Body of pancreas (tissue), 4 donors: ENCODE measurements around the gene OR51T1. TPM values are rescaled to one million over a fixed set of nuclear protein-coding genes. Genes with fewer than 3 reads are reported as not detected.

Experiments
- ATAC-seq: fragments of 150-250 bp; one replicate; pipeline ENCODE4 v1.9.1; 2016
- DNase-seq, 4 donors: peaks; one replicate each; pipeline ENCODE4 v3.0.0-alpha.2; 2019
- H3K27ac ChIP-seq, 4 donors: fragments of 200-600 bp; sonication (generic); 1 replicate in 3 of 4; 2 replicates in 1 of 4; pipeline versions ENCODE4 v1.5.1 to v1.6.1; 2016 to 2019; ENCODE audit warnings: mild to moderate bottlenecking in 1 of 4, mixed read lengths in 1 of 4, moderate library complexity in 1 of 4
- H3K27me3 ChIP-seq, 2 donors: fragments of 200-600 bp; sonication (generic); one replicate each; pipeline ENCODE4 v1.6.0; 2016; ENCODE audit warnings: mild to moderate bottlenecking in 1 of 2
- H3K36me3 ChIP-seq, 2 donors: fragments of 200-600 bp; sonication (generic); replicated peaks in 1 of 2; 2 replicates each; pipeline ENCODE4 v1.5.1; 2016; ENCODE audit warnings: low read depth in 2 of 2; ENCODE audit not compliant: insufficient read depth in 1 of 2
- H3K4me1 ChIP-seq: fragments of 200-600 bp; sonication (generic); one replicate; pipeline ENCODE4 v1.6.0; 2016
- H3K4me3 ChIP-seq, 2 donors: fragments of 200-600 bp; sonication (generic); 1 replicate in 1 of 2; 2 replicates in 1 of 2; pipeline ENCODE4 v1.5.1; 2016 to 2019
- H3K9me3 ChIP-seq, 3 donors: fragments of 200-600 bp; sonication (generic); 1 replicate in 2 of 3; 2 replicates in 1 of 3; pipeline ENCODE4 v1.5.1; 2016
- POLR2A ChIP-seq, 3 donors: fragments of 450-650 bp; IDR thresholded peaks; one replicate each; pipeline ENCODE4 v1.6.1; 2016; ENCODE audit warnings: antibody characterized with exemption in 3 of 3, mild to moderate bottlenecking in 2 of 3
- WGBS, 2 donors: methylation state at CpG; one replicate each; pipeline ENCODE4 v1.1.5; 2017; 5-methylcytosine and 5-hydroxymethylcytosine counted together
- intact Hi-C: fragments of 100-400 bp; cut with DNase I; formaldehyde crosslinking; loops from one replicate; pipeline ENCODE4 v1.15.1; 2023
- total RNA-seq, 2 donors: library from RNA; depleted of rRNA; stranded (reverse); fragments of >200 nt; gene quantifications; one replicate each; pipeline ENCODE4 v1.1.0, GENCODE V29; 2016
- TF ChIP-seq, protein P1 (sequence below), 7 experiments: fragments of 450-650 bp in 4 of 7; fragments of 200-600 bp in 3 of 7; sonication (generic) in 3 of 7; IDR thresholded peaks; one replicate each; pipeline ENCODE4 v1.5.1; 2016 to 2019; ENCODE audit warnings: antibody characterized with exemption in 7 of 7

Gene OR51T1
- total RNA-seq, 2 donors from 2014 or later = not detected

DNA sequence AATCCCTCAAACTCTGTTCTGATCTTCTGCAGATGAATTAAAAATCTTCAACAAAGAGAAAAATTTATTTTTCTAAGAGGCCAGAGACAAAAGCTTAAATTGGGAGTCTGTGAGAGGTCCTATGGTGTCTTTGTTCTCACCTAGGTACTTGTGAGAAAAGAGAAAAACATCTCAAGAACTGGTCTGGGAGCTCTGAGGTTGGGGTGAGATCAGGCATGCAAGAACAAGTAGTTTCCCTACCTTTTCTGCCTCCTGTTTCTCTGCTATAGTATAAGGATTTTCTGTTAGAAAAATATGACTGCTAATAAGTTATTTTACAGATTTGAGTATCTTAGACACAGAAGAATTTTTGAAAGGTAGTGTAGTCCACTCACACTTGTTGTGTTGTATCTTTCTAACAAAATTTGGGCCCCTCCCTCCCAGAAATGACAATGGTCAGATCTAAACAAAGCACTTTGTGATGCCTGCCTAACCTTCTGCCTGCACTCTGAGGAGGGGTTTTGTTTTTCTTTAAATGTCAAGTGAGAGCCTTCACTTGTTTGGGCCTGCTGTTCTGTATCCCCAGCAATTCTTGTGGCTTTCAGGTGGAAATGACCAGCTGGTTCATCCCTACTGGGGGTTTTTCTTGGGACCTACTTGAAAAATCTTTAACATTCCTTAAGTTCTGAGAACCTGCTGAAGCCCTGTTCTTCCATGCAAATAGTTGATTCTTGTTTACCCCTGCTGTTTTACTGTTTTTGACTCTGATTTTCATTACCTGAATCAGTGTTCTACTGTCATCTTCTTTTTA, 19.1 kb upstream of the OR51T1 start:
- ATAC-seq = no peak
- TF ChIP-seq POLR2A (IDR thresholded peaks at IDR 0.05) = no peak
- TF ChIP-seq, protein P1, sequence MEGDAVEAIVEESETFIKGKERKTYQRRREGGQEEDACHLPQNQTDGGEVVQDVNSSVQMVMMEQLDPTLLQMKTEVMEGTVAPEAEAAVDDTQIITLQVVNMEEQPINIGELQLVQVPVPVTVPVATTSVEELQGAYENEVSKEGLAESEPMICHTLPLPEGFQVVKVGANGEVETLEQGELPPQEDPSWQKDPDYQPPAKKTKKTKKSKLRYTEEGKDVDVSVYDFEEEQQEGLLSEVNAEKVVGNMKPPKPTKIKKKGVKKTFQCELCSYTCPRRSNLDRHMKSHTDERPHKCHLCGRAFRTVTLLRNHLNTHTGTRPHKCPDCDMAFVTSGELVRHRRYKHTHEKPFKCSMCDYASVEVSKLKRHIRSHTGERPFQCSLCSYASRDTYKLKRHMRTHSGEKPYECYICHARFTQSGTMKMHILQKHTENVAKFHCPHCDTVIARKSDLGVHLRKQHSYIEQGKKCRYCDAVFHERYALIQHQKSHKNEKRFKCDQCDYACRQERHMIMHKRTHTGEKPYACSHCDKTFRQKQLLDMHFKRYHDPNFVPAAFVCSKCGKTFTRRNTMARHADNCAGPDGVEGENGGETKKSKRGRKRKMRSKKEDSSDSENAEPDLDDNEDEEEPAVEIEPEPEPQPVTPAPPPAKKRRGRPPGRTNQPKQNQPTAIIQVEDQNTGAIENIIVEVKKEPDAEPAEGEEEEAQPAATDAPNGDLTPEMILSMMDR (IDR thresholded peaks at IDR 0.05) = no peak
- intact Hi-C loops = no loop called here
- no peaks in the 10 kb centered on the region for H3K36me3 ChIP-seq
- no peak for DNase-seq
- no peaks in the 10 kb centered on the region for H3K4me1 ChIP-seq
- no peaks in the 10 kb centered on the region for H3K9me3 ChIP-seq
- H3K27me3 ChIP-seq = no peaks in the 10 kb centered on the region
- no peak overlapping the region for H3K4me3 ChIP-seq
- H3K27ac ChIP-seq = no peak overlapping the region

DNA sequence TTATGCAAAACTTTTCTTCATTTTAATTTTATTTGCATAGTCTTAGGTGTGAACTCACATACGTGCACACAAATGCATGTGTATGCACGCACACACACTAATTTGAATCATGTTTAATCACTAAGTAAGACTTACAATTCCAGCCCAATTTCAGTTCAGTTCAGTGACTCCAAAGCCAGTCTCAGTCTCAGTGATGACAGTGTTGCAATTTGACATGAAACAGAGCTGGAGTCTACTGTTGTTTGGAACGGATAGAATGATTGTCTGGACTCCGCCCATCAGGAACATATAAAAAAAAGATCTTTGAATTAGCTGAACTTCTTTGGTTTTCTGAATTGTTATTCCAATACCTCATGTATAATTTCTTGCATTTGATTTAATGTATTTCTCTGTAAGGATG, 17.8 kb upstream of the OR51T1 start:
- WGBS, 2 donors = 79 to 89% methylated on average over 4 of the region's 4 CpGs
- no peaks in the 10 kb centered on the region for H3K4me1 ChIP-seq

DNA sequence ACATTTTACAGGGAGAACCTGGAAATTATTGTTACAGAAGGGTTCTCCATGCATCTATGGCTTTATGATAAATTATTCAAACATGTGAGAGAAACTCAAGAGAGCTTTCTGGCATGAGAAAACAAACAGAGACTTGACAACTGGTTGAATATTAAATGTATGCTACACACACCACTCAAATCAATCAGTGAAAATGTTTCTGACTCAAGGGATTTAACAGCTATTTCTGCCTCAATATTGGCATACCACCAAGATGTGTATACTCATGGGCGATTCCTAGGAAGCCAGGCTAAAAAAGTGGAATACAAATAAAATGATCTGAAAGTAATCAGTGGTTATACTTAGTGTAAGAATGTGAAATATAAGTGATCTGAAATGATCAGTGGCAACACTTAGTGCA, 15.8 kb upstream of the OR51T1 start:
- TF ChIP-seq, protein P1 (IDR thresholded peaks at IDR 0.05) = no peak
- no peak for TF ChIP-seq POLR2A (IDR thresholded peaks at IDR 0.05)
- 9 to 13% methylated on average over 1 of the region's 1 CpG for WGBS, 2 donors

More for the DNA sequence above, 17.8 kb upstream of the OR51T1 start:
- Histone ChIP-seq H3K4me3 (no peak overlapping the region), H3K36me3 (no peaks in the 10 kb centered on the region), H3K27ac (no peak overlapping the region), H3K9me3 (no peaks in the 10 kb centered on the region), H3K27me3 (no peaks in the 10 kb centered on the region)
- TF ChIP-seq, protein P1 (IDR thresholded peaks at IDR 0.05) = no peak
- no peak for TF ChIP-seq POLR2A (IDR thresholded peaks at IDR 0.05)
- intact Hi-C loops = no loop called here
- DNase-seq = no peak
- no peak for ATAC-seq

DNA sequence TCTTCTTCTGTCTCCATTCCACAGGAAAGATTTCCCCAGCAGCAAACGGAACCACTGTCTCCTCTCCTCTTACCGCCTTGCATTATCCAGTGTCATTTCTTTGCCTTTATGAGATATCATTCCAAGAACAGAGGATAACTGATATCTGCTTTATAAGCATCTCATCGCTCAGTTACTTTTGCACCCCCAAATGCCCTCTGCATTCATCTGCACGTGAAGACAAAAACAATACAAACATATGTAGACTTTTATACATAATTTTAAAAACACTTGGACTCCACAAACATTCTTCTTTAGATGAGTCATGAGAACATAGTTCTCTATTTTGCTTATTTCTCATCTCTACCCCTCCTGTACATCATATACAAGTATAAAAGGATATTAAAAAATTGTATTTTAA, 512 bp upstream of the OR51T1 start:
- no peaks in the 10 kb centered on the region for H3K9me3 ChIP-seq
- ATAC-seq (no peak), DNase-seq (no peak)
- H3K27ac ChIP-seq = no peak overlapping the region
- no peaks in the 10 kb centered on the region for H3K36me3 ChIP-seq
- no peaks in the 10 kb centered on the region for H3K27me3 ChIP-seq
- H3K4me1 ChIP-seq = no peaks in the 10 kb centered on the region
- TF ChIP-seq POLR2A (IDR thresholded peaks at IDR 0.05) = no peak
- TF ChIP-seq, protein P1 (IDR thresholded peaks at IDR 0.05) = no peak
- no peak overlapping the region for H3K4me3 ChIP-seq
- intact Hi-C loops = no loop called here
- 70 to 85% methylated on average over 4 of the region's 4 CpGs for WGBS, 2 donors

More for the DNA sequence above, 15.8 kb upstream of the OR51T1 start:
- no peak overlapping the region for H3K27ac ChIP-seq
- DNase-seq (no peak), ATAC-seq (no peak)
- no peaks in the 10 kb centered on the region for H3K9me3 ChIP-seq
- H3K4me3 ChIP-seq = no peak overlapping the region
- H3K27me3 ChIP-seq = no peaks in the 10 kb centered on the region
- H3K36me3 ChIP-seq = no peaks in the 10 kb centered on the region
- H3K4me1 ChIP-seq = no peaks in the 10 kb centered on the region
- intact Hi-C loops = no loop called here

DNA sequence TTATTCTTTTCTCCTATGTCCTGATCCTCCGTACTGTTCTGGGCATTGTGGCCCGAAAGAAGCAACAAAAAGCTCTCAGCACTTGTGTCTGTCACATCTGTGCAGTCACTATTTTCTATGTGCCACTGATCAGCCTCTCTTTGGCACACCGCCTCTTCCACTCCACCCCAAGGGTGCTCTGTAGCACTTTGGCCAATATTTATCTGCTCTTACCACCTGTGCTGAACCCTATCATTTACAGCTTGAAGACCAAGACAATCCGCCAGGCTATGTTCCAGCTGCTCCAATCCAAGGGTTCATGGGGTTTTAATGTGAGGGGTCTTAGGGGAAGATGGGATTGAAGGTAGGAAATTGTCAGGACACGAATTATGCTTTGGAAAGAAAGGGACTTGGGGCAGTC, 843 bp downstream of the OR51T1 start:
- TF ChIP-seq, protein P1 (IDR thresholded peaks at IDR 0.05) = no peak
- TF ChIP-seq POLR2A (IDR thresholded peaks at IDR 0.05) = no peak
- Histone ChIP-seq H3K4me3 (no peak overlapping the region), H3K27me3 (no peaks in the 10 kb centered on the region), H3K9me3 (peaks cover 0 to 4% (median 0%) of the 10 kb centered on the region in 3 donors), H3K27ac (no peak overlapping the region), H3K4me1 (no peaks in the 10 kb centered on the region), H3K36me3 (no peaks in the 10 kb centered on the region)
- 70 to 74% methylated on average over 5 of the region's 5 CpGs for WGBS, 2 donors
- no peak for ATAC-seq
- no peak for DNase-seq
- intact Hi-C loops = no loop called here
